HG02642 (cell line): ENCODE results near the gene COX18.

Experiments
- ATAC-seq: cut with Tn5 transposase; IDR thresholded peaks from one replicate; pipeline ENCODE4 v1.9.1; 2021; ENCODE audit warnings: mild to moderate bottlenecking; ENCODE audit not compliant: unreplicated experiment, poor library complexity

COX18 gene

GRCh38 chr4:73055241-73055897 lies 14.1 kb downstream of the COX18 start:
- peak; percentile 77 for ATAC-seq

DNA sequence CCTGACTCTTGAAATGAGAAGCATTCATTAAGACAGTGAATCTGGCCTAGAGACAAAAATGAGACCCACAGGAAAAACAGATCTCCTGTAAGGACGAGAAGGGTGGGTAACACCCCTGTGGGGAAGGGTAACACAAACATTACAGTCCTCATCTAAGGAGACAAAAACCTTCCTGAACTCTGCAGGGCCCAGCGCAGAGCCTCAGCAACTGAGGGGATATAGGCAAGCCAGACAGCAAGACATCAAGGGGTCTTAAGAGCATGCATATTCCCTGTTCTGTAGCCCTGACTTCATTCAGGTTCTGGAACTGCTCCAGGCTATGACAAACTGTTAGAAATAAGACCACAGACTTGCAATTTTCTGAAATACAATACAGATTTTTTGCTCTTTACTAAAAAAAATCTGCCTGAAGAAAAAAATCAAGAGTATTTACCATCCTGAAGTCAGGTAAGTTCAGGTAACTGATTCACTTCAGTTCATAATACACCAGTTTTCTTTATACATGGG lies 15.5 kb downstream of the COX18 start:
- ATAC-seq, result no peak

GRCh38 chr4:73053076-73053475 lies 16.4 kb downstream of the COX18 start:
- no peak for ATAC-seq

DNA sequence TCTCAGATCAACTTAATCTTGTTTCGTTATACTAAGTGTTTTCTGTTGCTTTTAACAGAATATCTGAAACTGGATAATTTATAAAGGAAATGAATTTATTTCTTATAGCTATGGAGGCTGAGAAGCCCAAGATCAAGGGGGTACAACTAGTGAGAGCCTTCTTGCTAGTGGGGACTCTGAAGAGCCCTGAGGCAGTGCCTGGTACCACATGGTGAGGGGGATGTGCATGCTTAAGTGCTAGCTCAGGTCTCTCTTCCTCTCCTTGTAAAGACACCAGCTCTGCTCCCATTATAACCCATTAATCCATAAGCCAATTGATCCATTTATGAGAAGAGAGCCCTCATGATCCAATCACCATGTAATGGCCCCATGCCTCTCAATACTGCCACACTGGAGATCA lies 17.9 kb downstream of the COX18 start:
- ATAC-seq, result no peak

GRCh38 chr4:73045879-73046278 lies 23.6 kb downstream of the COX18 start:
- ATAC-seq, result no peak

DNA sequence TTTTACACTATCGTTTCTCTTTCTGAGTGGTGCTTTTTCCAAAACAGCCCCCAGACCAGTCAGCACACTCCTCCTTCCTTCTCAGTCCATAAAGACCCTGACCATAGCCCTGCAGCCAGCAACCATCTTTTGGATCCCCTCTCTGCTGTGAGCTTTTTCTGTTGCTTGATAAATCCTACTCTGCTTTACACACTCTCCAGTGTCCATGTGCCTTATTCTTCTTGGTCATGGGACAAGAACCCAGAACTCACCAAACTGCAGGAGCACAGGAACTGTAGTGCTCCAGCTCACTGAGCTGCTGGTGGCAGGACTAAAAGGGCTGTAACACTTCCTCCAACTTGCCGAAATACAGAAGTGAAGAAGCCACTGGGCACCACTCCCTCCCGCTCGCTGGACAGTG lies 32.5 kb downstream of the COX18 start:
- ATAC-seq, result no peak

DNA sequence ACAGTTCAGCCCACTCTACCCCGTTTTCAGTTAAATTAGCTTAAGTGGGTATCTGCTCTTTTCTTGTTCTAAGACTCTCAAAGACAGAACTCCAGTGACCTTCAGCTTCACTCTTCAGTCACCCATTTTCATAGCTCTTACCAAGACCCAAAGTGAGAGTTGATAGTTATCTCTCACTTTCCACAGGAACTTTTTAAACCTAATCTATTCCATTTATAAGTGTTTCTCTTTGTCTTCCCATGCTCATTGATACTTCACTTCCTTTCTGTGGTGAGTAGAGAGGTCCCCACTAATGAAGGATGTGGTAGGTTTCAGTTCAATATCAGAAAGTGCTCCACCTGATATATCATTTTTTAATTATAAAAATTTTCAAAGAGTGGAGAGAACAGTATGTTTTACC lies 33.4 kb downstream of the COX18 start:
- no peak for ATAC-seq

DNA sequence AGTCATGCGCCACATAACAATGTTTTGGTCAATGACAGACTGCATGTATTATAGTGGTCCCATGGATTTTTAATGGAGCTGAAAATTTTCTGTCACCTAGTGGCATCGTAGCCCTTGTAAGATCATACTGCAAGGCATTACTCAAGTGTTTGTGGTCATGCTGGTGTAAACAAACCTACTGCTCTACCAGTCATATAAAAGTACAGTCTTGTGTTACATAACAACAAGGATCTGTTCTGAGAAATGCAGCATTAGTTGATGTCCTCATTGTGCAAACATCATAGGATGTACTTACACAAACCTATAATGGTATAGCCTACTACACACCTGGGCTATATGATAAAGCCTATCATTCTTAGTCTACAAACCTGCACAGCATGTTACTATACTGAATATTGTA lies 34.6 kb downstream of the COX18 start:
- ATAC-seq, result no peak

GRCh38 chr4:73028621-73029020 lies 40.9 kb downstream of the COX18 start:
- ATAC-seq, result no peak

- ATAC-seq, result no peak
Measured at GRCh38 chr4:73021634-73022033, 47.9 kb downstream of the COX18 start.

DNA sequence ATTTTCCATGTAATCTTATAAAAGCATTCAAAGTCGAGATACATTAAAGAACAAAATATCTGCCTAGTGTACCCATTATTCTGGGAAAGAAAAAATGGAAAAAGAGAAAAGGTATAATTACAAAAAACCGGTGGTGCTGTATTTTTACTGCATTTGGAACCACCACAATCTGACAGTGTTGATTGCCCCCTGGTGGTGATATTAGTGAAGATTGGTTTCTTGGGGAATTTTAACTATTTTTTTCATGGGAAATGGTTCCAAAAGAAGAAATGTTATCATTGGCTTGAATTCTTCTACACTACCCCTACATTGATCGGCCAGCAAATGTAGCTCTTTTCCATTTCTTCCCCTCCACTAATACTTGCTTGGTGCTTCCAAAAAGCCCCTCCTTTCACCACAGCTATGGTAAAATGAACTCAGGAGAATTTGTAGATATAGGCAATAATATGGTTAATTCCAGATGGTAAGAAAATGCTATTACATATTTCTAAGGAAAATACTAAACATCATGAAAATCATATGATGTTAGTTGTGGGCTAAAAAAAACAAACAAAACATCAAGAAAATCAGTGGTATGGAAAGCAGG lies 50.0 kb downstream of the COX18 start:
- ATAC-seq, result no peak

DNA sequence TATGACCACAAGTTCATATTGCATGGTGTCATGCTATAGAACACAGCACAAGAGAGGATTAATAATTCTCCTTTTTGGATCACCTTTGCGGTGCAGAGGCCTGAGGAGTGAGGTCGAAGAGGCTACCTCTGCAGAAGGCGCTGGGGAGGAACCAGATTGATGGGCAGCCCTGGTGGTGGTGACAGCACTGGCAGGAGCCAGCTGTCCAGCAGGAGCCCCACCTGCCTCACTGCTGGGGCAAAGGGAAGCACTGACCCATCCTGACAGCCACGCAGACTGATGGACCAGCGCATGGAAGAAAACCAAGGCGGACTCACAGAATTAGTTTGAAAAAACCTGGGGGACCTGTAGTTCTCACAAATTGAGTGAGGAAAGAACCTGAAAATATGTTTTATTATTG lies 50.9 kb downstream of the COX18 start:
- ATAC-seq, result no peak

- no peak for ATAC-seq
Measured at GRCh38 chr4:73013310-73013709, 56.2 kb downstream of the COX18 start.

GRCh38 chr4:73012673-73013072 lies 56.8 kb downstream of the COX18 start:
- no peak for ATAC-seq

DNA sequence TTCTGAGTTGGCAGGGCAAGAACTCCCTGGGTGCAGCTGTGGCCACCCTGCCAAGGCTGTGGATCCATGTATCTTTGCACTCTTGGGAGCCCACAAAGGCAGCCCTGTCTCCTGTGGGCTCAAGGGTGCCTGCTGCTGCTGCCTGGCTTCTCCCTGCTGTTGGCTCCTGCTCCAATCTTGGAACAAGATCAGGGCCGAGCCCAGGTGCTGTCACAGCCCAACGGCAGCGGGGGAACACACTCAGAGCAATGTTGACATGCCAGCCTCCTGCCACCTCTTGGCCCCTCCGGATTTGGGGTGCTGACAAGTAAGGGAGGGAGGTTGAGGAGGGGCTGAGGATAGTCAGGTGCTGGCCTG lies 57.9 kb downstream of the COX18 start:
- no peak for ATAC-seq

DNA sequence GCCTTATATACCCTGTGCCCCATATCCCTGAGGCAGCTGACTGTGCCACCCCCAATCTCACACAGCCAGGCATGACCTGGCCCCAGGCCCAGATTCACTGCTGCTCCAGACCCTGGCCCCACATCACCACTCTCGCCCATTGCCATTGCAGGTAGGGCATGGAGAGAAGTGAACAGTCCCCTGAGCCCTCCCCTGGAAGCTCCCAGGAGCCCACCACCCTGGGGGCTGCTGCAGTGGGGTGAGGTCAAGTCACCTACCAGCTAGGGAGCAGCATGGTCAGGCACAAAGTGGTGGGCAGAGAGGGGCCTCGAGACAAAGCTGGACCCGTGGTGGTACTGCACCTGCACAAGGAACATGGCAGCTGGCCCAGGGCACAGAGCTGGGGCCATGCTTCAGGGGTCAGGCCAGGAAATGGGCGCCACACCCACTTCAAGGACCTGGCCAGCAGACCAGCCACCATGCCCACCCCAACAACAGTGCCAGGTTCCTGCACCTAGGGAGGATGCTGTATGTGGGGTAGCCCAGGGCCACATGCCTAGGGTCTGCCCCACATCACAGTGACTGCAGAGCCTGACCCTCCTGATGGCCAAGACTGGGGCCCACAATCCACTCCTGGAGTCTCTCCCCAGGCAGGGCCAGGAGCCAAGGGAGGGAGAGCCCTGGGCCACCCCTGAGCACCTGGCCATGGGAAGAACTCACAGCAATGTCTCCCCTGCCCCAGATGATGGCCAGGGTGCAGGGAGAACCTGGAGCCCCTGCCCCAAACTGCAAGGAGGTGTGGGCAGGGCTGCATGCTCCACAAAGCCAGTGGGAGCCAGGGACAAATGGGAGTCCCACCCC lies 58.5 kb downstream of the COX18 start:
- ATAC-seq, result no peak

- ATAC-seq, result no peak
Measured at GRCh38 chr4:73007526-73008100, 61.9 kb downstream of the COX18 start.

- peak; percentile 79 for ATAC-seq
Measured at GRCh38 chr4:73006286-73006990, 63.1 kb downstream of the COX18 start.

GRCh38 chr4:73005514-73005913 lies 64.0 kb downstream of the COX18 start:
- no peak for ATAC-seq
